ENCODE measurements around the gene CTSF.

Gene CTSF

GRCh38 chr11:66561975-66562248 is 6.5 kb downstream of the CTSF start:
- no peak for DNase-seq (ENCODE audit: low read depth in 1 of 2, low spot score in 1 of 2)
- H3K27me3 ChIP-seq (ENCODE audit: insufficient read depth, poor library complexity, severe bottlenecking) = peaks cover under 1% of the 10 kb centered on the region
- no peak for TF ChIP-seq SPI1 (IDR thresholded peaks at IDR 0.05; ENCODE audit: borderline replicate concordance, low read depth)
- TF ChIP-seq, protein P1, sequence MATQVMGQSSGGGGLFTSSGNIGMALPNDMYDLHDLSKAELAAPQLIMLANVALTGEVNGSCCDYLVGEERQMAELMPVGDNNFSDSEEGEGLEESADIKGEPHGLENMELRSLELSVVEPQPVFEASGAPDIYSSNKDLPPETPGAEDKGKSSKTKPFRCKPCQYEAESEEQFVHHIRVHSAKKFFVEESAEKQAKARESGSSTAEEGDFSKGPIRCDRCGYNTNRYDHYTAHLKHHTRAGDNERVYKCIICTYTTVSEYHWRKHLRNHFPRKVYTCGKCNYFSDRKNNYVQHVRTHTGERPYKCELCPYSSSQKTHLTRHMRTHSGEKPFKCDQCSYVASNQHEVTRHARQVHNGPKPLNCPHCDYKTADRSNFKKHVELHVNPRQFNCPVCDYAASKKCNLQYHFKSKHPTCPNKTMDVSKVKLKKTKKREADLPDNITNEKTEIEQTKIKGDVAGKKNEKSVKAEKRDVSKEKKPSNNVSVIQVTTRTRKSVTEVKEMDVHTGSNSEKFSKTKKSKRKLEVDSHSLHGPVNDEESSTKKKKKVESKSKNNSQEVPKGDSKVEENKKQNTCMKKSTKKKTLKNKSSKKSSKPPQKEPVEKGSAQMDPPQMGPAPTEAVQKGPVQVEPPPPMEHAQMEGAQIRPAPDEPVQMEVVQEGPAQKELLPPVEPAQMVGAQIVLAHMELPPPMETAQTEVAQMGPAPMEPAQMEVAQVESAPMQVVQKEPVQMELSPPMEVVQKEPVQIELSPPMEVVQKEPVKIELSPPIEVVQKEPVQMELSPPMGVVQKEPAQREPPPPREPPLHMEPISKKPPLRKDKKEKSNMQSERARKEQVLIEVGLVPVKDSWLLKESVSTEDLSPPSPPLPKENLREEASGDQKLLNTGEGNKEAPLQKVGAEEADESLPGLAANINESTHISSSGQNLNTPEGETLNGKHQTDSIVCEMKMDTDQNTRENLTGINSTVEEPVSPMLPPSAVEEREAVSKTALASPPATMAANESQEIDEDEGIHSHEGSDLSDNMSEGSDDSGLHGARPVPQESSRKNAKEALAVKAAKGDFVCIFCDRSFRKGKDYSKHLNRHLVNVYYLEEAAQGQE (IDR thresholded peaks at IDR 0.05; ENCODE audit: insufficient replicate concordance, low read depth) = no peak
- no peak for TF ChIP-seq GABPA (IDR thresholded peaks at IDR 0.05; ENCODE audit: low read depth)
- no peak for TF ChIP-seq POLR2AphosphoS5 (IDR thresholded peaks at IDR 0.05; ENCODE audit: low read depth)
- TF ChIP-seq CTCF (IDR thresholded peaks at IDR 0.05; ENCODE audit: insufficient read depth, low read length) = no peak
- H3K27ac ChIP-seq (replicated peaks) = no peak overlapping the region
- no peak overlapping the region for H3K4me3 ChIP-seq (replicated peaks; ENCODE audit: insufficient read depth, low read length)

- Histone ChIP-seq H3K27me3 (ENCODE audit: insufficient read depth, poor library complexity, severe bottlenecking) (no peaks in the 10 kb centered on the region), H3K27ac (replicated peaks) (no peak overlapping the region), H3K4me3 (replicated peaks; ENCODE audit: insufficient read depth, low read length) (no peak overlapping the region)
- TF ChIP-seq CTCF (IDR thresholded peaks at IDR 0.05; ENCODE audit: insufficient read depth, low read length) (no peak), GABPA (IDR thresholded peaks at IDR 0.05; ENCODE audit: low read depth) (no peak), POLR2AphosphoS5 (IDR thresholded peaks at IDR 0.05; ENCODE audit: low read depth) (no peak), SPI1 (IDR thresholded peaks at IDR 0.05; ENCODE audit: borderline replicate concordance, low read depth) (no peak)
- TF ChIP-seq, protein P1 (IDR thresholded peaks at IDR 0.05; ENCODE audit: insufficient replicate concordance, low read depth) = no peak
- no peak for DNase-seq (ENCODE audit: low read depth in 1 of 2, low spot score in 1 of 2)
These were observed 7.0 kb downstream of the CTSF start for GRCh38 chr11:66561178-66561974.

- Histone ChIP-seq H3K27me3 (ENCODE audit: insufficient read depth, poor library complexity, severe bottlenecking) (no peaks in the 10 kb centered on the region), H3K4me3 (replicated peaks; ENCODE audit: insufficient read depth, low read length) (no peak overlapping the region), H3K27ac (replicated peaks) (no peak overlapping the region)
- no peak for DNase-seq (ENCODE audit: low read depth in 1 of 2, low spot score in 1 of 2)
- TF ChIP-seq CTCF (IDR thresholded peaks at IDR 0.05; ENCODE audit: insufficient read depth, low read length) = no peak
- TF ChIP-seq GABPA (IDR thresholded peaks at IDR 0.05; ENCODE audit: low read depth) = no peak
These were observed 8.3 kb downstream of the CTSF start for GRCh38 chr11:66559866-66560676.

Data from HL-60 (cell line).